ENCODE results near the gene HOXB1.
"Not testable (repeated sequence)": the region's sequence is repeated elsewhere in the genome, so short reads cannot be mapped to it uniquely, and the experiment has no call there.

The HOXB1 gene

DNA sequence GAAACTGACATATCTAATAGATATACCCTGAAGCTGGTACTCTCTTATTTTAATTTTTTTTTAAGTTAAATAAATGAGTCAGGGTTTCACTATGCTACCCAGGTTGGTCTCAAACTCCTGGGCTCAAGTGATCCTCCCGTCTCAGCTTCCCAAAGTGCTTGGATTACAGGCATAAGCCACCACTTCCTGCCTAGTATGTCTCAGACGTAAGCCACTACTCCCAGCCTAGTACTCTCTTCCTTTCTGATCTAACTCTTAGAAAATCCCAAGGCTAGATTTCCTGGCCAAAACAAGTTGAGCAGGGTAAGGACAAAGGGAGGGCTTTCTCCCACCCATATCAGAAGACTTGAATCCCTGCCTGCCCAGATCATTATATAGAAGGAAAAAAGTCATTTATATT is 33.7 kb downstream of the HOXB1 start:
- DNase-seq (ENCODE audit: low read depth, low spot score): no peak

DNA sequence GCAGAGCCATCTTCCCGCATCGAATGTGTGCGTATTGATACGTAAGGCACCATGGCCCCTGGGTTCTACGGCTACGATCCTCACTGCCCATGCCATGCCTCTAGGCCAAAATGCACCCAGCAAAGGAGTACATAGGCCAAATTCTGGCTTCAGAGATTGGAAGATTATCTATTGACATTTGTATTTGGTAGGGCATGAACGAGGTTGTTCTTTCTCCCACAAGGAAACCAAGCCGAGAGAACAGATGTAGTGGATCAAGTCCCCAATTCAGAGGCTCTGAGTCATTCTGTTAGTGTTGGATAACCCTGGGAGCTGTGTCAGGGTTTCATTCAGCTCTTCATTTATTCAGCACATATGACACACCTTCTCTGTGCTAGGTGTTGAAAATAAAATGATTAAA is 36.5 kb downstream of the HOXB1 start:
- DNase-seq (ENCODE audit: low read depth, low spot score): no peak

DNA sequence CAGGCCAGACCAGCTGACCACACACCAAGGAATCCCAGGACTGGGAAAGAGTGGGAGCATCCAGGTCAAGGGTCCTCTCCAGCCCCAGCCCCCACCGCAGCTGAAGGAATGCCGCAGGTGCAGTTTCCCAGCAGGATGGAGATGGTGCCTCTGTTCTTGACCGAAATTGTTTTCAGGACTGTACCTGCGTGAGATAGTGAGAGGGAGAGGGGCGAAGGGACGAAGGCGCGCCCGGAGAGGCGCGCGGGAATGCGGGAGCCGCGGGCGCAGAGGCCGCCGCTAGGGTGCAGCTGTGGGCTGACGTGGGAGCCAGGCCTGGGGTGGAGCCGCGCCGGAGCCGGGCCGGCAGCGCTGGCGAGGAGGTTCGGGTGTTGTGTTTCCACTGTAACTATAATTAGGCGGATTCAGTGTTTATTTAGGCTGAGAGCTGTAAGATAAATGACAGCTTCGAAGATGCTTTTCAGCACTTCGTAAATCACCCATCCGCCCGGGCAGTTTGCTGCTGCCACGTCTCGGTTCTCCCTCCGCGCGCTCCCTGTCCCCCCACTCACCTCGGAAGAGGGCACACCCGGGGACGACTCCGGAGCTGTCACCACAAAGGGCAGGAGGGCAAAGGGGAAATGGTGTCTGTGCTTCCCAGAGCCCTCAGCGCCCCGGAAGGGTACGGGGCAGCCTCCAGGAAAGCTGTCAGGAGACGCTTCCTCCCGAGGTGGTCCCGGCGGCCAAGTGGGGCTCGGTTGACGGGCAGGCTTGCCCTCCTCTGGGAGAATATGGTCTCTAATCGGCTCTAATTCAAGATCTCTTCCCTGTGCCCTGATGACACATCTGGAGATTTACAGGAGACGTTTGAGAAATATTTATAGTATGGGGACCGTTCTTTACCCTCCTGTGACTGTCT is 38.2 kb downstream of the HOXB1 start:
- DNase-seq (ENCODE audit: low read depth, low spot score): peak; percentile 87

DNA sequence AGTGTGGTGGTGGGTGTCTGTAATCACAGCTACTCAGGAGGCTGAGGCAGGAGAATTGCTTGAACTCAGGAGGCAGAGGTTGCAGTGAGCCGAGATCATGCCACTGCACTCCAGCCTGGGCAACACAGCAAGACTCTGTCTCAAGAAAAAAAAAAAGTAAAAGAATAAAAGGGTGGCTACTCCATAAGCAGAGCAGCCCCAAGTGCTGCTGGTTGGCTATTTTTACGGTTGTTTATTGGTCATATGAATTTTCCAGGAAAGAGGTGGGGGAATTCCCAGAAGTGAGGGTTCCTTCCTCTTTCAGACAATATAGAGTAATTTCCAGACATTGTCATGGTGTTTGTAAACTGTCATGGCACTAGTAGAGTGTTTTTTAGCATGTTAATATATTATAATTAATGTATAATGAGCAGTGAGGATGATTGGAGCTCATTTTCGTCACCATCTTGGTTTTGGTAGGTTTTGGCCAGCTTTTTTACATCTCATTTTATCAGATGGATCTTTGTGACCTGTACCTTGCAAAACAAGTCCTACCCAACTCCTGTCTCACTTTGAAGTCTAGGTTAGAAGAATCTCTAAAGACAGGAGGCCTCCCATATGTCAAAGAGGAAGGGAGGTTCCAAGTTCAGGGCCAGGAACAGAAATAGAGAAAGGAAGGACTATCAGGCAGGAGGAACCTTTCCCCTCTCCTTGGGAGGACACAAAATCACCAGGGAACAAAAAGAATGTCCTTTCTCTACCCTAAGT is 39.1 kb downstream of the HOXB1 start:
- no peak for DNase-seq (ENCODE audit: low read depth, low spot score)

DNA sequence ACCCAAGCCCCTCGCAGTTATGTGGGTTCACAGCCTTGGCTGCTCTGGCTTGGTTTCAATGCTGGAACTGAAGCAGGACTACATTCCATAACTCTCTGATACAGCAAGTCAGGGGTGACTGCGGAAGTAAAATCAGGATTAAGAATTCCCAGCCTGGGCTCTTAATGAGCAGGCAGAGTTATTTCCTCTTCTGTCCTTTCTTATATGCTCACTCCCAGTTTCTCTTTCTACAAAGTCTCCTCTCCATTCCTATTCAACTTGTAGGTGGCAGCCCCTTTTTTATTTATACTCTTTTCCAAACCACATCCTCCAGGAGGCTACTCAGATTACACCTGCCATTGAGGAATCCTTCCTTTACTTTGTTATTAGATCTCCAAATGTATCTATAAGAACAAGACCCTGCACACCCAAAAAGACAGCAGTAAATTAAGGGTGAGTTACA is 40.3 kb downstream of the HOXB1 start:
- DNase-seq (ENCODE audit: low read depth, low spot score): no peak

DNA sequence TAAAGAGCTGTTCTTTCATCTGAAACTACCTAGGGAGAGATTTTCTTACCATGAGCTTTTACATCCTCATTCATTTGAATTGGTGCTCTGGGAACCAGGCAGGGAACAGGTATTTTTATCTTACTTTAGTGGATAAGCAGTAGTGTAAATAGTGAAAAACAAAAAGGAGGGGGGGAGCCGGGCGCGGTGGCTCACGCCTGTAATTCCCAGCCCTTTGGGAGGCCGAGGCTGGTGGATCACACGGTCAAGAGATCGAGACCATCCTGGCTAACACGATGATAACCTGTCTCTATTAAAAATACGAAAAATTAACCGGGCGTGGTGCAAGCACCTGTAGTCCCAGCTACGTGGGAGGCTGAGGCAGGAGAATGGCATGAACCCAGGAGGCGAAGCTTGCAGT is 41.0 kb downstream of the HOXB1 start:
- DNase-seq (ENCODE audit: low read depth, low spot score): no peak

DNA sequence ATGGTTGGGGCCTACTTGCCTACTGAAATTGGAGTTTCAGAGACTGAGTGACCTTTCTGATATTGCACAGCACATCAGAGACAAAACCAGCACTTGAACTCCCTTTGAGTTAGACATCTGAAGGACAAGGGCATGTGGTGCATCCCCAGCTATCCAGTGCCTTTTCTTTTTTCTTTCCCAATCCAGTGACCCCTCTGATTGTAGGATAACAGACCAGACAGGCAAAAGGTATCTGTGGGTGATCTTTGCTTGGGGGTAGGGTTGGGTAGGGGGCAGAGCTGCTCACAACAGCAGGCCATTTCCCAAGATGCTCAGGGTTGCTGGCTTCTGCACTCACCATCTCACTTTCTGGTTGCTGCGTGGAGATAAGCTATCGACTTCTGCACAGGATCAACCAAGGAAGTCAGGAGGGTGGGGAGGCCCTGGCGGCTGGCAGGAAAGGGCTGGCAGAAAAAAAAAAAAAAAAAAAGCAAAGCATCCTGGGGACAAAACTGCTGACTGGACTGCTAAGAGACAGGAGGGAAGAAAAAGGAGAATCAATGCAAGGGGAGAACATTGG is 42.2 kb downstream of the HOXB1 start:
- peak; percentile 71 for DNase-seq (ENCODE audit: low read depth, low spot score)

DNA sequence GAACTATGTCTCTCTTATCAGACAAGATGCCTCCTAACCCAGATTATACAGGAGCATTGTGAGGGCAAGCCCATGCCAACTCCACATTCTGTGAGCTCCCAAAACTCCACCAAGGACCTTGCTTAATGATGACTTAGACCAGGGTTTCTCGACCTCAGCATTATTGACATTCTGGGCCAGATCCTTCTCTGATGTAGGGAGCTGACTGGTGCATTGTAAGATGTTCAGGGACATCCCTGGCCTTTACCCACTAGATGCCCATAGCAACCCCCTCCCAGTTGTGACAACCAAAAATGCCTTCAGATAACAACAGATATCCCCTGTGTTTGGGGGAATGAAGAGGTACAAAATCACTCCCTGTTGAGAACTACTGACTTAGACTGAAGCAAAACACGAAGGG is 43.6 kb downstream of the HOXB1 start:
- DNase-seq (ENCODE audit: low read depth, low spot score): no peak

DNA sequence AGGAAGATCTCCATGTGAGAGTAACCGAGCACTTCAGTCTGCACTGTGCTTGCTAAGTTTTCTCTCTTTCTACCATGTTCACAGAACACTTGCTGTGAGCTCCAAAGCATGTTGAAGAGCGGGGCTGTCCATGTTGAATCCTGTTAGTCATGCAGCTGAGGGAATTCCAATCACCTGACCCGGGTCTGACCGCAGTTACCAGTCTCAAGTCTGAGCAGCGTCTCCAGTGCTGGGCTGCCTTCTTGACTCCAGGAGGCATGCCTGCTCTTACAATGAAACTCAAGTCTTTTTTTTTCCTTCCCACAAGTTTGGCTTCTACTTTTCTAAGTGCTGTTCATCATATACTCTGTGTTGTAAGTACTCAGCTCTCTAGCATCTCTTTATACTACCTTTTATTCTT is 44.3 kb downstream of the HOXB1 start:
- DNase-seq (ENCODE audit: low read depth, low spot score): peak; percentile 69

DNA sequence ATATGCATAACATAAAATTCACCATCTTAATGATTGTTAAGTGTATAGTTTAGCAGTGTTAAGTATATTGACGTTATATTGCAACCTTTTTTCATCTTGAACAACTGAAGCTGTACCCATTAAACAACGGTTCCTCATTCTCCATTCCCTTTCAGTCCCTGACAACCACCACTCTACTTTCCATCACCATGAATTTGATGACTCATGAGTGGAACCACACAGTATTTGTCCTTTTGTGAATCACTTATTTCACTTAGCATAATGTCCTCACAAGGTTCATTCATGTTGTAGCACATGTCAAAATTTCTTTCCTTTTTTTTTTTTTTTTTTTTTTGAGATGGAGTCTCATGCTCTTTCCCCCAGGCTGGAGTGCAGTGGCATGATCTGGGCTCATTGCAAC is 46.0 kb downstream of the HOXB1 start:
- no peak for DNase-seq (ENCODE audit: low read depth, low spot score)

DNA sequence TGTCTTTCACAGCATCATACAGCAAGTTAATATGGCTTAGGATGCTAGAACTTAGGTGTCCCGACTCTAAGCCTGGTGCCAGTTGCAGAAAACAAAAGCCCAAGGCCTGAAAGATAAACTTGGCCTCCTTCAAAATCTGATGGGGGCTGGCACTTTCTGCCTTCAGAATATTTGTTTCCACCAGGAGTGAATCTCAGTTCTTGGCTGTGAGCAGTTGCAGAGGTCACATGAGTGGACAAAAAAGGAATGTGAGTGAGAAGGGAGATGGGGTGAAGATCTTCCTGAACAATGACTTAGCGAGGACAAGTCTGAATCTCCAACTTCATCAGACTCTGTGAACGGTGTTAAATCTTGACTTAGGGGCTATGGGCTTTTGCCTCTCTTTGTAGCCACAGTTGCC is 46.6 kb downstream of the HOXB1 start:
- no peak for DNase-seq (ENCODE audit: low read depth, low spot score)

DNA sequence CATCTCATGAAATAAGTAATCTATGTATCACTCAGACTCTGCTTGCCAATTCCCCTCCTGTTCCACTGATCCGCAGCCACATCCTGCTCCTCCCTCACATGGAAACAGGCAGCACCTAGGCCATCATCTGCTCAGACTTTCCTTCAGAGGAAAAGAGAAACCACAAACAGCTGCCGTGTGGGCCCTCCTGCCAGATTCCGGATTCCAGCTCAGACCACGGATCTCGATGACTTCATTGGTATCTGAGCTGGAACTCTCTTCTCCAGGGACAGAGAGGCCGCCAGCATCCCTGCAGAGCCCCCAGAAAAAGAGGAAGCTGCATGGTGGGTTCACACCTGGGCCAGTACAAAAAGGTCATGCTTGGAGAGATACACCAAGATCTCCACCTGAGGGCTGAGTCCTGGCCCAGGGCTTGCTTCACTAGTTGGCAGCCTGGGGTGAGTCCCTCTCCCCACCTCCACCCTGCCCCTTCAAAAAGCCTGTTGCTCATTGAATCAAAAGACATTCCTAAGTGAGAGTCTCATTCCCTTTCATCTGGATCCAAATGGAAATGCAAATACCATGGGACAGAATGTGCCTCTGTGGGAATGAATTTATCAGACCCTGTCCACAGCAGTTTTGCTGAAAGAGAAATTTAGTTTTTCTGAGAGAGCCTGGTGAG is 47.2 kb downstream of the HOXB1 start:
- no peak for DNase-seq (ENCODE audit: low read depth, low spot score)

DNA sequence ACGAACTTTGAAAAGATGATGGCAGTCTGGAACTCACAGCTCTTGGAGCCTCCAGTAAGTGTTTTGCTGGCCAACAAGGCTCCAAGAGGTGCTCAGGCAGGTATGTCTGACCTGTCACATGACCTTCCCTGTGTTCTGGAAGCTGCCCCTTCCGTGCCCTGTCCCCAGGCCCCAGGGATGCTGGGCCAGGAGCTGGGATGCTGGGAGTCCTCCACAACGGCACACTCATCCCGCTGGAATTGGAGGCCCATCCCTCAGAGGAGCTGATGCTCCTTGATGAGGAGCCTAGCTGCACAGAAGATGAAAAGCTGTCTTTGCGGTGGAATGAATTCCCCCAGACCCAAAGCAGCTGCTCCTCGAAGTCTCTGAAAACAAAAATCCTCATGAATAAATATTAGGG is 47.8 kb downstream of the HOXB1 start:
- no peak for DNase-seq (ENCODE audit: low read depth, low spot score)

DNA sequence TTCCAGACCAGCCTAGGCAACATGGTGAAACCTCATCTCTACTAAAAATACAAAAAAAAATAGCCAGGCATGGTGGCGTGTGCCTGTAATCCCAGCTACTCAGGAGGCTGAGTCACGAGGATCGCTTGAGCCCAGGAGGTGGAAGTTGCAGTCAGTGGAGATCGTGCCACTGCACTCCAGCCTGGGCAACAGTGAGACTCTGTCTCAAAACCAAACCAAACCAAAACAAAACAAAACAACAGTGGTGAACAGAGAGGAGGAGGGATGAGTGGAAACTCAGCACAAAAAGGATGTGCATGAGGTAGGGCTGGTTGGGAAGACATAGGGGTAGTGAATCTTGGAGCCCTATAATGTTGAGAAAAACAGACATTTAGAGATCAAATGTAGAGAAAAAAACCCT is 48.5 kb downstream of the HOXB1 start:
- DNase-seq (ENCODE audit: low read depth, low spot score): not testable (repeated sequence)

DNA sequence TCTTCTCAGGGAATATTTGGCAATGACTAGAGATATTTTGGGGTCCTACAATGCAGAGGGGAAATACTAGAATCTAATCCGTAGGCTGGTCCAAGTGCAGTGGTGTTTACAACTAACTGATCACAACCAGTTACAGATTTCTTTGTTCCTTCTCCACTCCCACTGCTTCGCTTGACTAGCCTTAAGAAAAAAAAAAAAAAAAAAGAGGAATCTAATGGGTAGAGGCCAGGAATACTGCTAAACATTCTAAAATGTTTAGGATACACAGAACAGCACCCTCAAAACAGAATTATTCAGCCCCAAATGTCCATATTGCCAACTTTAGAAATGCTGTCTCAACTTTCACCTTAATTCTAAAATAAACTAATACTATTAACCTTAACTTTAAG is 51.8 kb downstream of the HOXB1 start:
- no peak for DNase-seq (ENCODE audit: low read depth, low spot score)
